AG08396 (cell line): Measurements from ENCODE around the gene LRRC47.
"Not testable (repeated sequence)": the region's sequence is repeated elsewhere in the genome, so short reads cannot be mapped to it uniquely, and the experiment has no call there.

ENCODE experiments used
- DNase-seq: peaks from one replicate; pipeline ENCODE4 v3.0.0; 2012; ENCODE audit warnings: low spot score, mixed read lengths

The LRRC47 gene

DNA sequence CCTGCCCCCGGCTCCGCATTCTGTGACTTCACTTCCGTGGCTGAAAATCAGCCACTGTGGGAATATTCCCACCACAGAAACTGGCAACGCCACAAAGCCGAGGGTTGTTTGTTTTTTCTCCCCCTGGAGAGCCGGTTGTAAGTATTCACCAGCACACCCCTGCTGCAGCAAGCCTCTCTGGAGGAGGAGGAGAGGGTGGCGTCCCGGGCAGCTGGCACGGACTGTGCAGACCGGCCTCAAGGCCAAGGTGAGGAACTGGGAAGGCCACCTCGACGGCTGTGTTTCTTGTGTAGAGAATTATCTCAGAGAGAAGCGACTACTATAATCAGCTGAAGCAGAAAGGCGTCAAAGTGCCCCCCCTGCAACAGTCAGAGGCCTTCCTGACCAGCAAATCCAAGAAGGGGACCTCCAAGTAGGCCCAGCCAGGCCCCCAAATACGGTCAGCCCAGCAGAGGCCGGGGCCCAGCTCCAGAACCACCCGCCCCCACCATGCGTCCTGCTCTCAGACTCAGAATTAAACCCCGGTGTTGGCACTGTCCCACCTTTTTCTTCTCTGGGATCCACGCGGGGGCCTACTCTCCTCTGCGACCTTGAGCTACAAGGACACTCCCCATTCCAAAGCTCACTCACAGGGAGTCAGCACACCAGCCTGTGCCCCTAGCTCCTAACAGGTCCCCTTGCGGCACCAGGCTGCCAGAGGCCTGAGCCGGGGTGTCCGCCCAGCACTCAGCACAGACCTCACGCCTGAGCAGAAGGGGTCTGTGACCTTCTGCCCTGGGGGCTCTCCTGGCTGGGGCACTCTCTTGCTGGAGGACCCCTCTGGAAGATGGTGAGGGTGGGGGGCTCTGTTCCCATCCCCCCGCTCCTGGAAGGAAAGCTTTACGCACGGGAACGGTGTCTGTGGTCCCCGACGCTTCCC lies 24.9 kb downstream of the LRRC47 start:
- no peak for DNase-seq

DNA sequence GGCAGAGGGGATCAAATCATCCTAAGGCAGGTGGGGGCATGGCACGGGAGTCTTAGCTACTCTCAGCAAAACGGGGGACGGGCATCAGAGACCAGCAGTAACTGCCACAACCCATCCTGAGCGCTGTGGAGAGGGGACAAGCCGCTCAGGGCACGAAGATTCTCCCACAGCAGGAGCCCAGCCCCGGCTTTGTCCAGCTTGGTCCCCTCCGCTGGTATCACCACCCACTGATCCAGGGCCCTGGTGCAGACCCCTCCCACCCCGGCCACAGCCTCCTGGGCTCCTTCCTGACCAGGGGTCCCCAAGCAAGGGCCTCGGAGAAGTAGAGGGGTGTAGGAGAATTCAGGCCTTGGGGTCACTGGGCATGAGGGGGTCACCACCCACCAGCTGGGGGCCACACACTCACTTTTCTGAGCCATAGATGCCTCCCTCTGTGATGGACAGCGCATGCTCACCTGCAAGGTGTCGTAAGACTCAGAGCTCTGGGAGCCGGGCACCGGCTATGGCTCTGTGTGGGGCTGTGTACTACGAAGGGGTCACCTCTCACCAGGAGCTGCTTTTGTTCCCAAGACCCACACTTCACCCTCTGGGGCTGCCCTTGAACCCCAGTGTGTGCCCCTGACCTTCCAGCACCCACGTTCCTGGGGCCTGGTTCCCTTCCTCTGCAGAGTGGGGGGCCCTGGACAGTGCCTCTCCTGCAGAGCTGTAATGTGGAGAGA lies 26.1 kb downstream of the LRRC47 start:
- DNase-seq = no peak

DNA sequence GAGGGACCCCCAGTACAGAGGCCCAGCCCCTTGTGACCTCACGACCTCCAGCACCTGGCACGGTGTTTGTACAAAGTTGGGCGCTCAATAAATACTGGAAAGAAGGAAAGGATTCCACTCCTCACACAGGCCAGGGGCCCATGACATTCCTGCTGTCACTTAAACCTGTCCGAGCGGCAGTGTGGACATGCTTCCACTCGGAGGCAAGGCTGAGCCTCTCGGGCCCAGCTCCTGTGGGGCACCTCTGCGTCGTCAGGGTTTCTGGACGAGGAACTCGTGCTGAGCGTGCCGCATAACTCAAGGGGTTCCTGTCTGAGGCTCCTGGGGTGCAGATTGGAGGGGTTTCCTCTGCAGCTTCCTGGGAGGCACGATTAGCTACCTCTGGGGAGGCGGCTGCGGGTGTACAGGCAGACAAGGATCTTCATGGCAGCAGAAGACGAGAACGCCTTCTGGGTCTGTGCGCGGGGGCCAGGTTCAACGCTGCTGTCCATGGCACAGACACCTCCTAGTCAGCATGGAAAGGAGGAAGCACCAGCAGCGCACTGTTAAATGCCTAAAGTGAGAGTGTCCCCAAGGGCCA lies 27.4 kb downstream of the LRRC47 start:
- DNase-seq = no peak

DNA sequence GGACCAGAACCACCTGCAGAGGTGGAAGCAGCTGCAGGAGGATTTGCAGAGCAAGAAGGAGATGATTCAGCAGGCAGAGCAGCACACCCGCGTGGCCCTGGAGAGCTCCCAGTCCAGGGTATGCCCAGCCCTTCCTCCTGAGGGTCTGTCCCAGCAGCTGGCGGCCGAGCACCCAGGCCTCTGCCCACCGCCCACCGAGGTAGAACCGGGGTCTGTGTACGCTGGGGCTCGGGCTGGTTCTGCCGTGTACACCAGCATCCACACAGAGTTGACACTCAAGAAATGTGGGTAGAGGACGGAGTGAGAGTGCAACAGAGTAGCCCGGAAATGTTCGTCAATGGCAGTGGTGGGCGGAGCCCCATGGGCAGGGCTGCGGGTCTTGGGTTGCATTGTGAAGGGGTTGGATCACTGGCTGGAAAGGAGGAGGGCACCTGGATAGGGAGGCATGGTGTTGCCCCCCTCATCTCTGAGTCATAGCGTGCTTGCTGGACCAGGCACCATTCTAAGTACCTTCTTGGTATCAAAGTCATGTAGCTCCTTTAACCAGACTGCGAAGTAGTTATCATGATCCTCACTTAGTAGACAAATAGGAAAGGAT lies 28.9 kb downstream of the LRRC47 start:
- no peak for DNase-seq

DNA sequence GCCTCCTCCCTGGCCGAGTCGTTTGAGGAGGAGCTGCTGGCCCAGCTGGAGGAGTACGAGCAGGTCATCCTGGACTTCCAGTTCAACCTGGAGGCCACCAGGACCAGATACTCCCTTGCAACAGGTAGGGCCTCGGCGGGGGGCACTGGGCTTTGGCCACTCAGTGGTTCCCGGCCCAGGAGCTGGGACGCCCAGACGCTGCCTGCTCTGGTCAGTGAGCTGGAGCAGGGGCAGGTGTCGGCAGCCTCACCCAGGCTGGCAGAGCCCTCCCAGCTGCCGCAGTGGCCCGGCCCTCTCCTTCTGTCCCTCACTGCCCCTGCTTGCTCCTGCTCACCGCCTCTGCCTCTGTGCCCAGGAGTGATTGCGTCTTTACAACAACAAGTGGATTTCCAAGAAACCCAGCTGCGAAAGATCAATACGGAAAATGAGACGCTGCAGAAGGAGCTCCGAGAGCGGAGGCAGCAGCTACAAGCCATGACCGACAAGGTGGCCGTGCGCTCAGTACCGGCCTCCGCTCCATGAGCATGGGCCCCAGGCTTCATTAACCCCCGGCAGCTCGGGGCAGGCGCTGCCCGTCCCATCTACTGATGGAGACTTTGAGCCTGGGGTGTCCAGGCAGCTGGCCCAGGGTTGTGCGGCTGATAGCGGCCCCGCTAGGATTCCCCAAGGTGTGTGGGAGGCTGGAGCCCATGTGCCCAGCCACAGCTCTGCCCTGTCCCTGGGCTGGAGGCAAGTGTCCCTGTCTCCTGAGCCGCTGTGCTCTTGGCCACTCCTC lies 32.8 kb downstream of the LRRC47 start:
- DNase-seq = no peak

DNA sequence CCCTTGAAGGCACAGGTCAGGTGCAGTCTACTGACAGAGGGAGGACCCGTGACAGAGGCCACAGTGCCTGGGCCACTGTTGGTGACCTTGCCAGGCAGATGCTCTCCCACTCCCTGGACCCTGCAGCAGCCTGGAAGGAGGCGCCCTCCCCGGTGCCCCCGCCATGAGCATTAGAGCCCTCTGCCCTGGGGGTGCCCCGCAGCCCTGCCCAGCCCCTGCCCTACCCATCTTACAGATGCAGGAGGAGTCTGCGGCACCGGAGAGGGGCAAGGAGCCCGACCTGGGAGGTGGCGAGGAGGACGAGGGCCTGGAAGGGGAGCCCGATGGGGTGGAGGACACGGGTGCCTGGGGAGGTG lies 33.4 kb downstream of the LRRC47 start:
- no peak for DNase-seq

DNA sequence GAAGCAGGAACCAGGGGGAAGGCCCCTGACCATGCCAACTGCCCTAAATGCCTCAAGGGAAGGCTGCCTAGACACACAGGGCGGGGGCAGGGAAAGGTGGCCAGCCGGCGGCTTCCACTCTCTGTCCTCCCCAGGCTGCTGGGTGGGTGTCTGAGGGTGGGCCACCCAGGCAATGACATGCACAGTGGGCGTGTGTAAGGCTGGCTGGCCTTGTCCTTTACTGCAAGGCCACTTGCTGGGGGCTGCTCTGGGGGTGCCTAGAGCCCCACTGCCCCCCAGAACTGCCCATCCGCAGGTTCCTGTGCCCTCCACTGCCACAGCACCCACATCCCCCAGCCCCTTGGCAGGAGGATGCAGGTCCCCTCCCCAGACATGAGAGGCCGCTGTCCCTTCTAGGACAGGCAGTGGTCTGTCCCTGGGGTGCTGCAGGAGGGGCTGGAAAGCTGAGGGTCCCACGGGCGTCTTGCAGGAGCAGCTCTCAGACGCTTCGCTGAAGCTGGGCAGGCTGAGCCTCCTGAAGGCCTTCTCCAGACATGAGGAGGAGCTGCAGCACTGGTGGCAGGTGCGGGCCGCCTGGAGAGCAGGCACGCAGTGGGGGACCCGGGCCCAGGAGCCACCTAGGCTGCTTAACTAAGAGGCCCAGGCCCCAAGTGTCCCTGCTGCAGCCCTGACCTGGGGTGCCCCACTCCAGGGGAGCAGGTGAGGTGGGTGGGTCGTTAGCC lies 34.0 kb downstream of the LRRC47 start:
- no peak for DNase-seq

DNA sequence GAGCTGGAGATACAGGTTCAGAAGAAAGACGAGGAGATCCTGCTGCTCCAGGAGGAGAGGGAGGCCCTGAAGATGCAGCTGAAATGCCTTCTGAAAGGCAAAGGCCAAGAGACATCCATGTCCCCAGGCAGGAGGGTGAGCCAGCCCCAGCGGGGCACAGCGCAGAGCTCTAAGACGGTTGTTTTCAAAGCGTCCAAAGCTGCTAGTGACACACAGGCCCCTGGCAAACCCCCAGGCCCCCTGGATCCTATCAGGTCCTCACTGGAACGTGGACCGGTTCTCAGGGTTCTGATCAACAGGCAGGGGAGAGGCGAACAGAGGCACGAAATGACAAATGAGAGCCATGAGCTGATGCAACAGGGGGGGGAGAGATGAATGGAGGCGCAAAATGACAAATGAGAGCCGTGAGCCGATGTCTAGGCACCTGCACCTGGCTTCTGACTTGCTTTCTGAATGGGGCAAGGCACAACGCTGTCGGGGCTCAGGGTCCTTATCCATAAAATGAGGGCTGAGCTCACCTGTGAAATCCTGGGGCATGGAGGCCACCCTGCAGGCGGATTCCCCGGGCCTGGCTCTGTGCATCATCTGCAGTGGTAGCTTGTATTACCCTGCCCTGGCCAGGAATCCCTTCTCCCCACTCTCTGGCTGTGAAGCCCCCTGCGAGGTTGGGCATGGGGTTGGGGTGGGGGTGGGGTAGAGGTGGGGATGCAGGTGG lies 34.8 kb downstream of the LRRC47 start:
- no peak for DNase-seq

DNA sequence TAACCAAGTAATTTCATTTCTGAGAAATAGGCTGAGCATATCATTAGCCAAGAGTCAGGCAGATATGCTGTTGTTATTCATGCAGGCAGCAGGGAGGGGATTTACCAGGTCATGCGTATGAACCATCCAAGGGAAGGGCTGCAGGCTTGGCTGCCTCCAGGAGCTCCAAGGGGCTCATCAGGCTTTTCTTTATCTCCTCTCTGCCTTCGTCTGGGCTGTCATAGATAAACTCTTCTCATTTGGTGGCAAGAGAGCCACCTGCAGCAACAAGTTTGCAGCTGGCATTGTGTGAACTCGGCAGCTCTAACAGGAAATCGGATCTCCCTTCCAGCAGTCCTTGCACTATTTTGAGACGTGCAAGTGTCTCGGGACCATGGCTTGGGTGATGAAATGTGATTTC lies 36.5 kb downstream of the LRRC47 start:
- DNase-seq = no peak

DNA sequence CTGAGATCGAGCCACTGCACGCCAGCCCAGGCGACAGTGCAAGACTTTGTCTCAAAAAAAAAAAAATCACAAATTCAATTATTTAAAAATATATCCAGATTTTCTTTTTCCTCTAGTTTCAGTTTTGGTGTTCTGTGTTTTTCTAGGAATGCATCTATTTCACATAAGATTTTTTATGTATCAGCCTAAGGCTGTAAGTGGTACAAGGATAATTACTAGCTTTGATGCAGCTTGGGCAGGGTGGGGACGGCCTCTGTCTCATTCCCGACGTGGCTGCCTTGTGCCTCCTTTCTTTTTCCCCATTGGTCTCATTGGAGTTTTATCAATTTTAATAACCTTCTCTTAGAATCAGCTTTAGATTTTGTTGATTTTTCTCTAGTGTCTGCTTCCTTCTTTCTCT lies 37.1 kb downstream of the LRRC47 start:
- DNase-seq = no peak

DNA sequence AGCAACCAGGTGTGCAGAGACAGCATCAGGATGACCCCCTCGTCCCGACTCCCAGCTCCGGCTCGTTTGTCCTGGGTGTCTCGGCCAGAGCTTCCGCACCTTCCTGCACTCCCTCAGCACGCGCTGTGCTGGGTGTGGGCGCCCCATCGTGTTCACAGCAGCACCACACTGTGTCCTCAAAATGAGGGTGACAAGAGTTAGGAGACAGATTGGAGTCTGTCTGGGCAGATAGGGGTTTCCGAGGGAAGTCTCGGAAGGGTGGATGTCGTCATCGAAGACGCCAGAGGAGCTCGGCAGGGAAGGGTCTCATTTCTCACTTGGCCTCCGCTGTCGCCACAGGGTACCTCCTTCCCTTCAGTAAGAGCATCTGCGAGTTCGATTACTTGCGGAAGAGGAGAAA lies 39.9 kb downstream of the LRRC47 start:
- no peak for DNase-seq

DNA sequence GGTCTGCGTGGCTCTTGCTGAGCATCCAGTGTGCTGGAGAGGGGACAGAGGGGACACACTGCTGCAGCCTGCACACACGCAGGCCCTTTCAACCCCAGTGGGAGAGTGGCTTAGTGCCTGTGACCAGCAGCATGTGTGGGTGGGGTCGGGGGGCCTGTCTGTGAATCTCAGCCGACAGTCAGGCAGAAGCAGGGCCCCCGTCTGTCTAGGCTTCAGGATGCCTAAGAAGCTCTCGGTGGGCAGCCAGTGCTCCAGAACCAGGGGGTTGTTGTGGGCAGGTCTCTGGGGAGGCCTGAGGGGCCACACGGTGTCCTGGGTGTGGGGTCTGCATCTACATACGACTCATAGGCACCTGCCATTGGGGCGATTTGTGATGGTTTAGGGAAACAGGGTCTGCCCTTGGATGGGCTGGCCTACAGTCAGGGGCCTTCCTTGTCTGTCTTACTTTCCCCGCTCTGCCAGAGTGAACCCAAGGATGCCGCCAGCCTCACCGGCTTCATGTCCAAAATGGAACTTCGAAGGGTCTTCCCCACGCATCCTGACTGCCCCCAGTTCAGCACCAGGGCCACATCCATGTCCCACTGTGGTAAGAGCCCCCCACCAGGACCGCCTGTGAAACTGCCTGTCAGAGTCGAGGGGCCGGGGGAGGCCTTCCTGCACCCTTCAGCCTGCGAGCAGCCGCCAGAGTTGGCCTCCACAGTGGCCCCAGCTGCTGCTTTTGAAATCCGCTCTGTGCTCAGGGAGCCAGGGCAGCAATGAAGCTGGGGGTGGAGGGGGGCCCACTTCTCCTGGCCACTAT lies 42.4 kb downstream of the LRRC47 start:
- no peak for DNase-seq

DNA sequence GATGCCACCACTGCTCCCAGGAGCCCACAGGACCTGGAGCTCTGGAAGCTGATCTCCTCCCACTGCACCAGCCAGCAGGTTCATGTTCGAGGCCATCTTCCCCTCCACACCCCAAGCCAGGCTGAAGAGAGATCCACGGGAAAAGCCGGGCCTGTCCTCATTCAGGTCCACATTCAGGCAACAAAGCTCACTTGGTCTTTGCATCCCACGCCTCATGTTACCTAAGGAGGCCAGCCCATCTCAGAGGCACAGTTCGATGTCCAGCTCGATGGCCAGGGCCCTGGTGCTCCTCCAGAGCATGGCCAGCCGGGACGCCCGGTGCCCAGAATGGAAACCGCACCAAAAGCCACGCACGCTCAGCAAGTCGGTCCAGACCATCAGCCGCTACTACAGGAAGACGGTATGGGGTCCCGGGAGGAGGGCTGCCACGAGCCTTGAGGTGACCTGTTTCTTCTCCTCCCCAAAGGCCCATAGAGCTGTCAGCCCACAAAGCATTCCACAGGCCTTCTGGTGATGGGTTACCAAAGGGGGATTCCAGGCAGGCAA lies 43.8 kb downstream of the LRRC47 start, which contains the start of gene CCDC27:
Gene CCDC27, plus strand, starts transcription at position 51 of the 546 bp plus-strand sequence. Its CDS starts 32 bp downstream, at position 83.
- DNase-seq = no peak

DNA sequence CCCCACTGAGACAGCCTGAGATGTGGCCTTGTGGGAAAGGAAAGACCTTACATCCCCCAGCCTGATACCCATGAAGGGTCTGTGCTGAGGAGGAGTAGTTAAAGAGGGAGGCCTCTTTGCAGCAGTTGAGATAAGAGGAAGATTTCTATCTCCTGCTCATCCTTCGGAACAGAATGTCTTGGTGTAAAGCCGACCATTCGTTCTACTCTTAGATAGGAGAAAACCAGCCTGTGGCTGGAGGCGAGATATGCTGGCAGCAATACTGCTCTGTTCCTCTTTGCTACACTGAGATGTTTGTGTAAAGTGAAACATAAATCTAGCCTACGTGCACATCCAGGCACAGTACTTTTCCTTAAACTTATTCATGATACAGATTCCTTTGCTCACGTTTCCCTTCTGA lies 45.6 kb downstream of the LRRC47 start:
- DNase-seq = no peak

DNA sequence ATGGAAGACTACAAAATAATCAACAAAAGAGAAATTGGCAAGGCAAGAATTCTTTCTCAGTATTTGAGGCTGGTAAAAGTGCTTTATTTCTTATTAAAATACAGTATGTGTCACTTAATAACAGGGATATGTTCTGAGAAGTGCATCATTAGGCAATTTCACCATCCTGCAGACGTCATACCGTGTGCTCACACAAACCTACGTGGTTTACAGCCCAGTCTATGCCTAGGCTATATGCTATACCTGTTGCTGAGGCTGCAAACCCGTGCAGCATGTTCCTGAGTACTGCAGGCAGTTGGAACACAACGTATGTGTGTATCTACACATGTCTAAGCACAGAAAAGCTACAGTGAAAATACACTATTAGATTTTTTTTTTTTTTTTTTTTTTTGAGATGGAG lies 46.8 kb downstream of the LRRC47 start:
- DNase-seq = no peak

DNA sequence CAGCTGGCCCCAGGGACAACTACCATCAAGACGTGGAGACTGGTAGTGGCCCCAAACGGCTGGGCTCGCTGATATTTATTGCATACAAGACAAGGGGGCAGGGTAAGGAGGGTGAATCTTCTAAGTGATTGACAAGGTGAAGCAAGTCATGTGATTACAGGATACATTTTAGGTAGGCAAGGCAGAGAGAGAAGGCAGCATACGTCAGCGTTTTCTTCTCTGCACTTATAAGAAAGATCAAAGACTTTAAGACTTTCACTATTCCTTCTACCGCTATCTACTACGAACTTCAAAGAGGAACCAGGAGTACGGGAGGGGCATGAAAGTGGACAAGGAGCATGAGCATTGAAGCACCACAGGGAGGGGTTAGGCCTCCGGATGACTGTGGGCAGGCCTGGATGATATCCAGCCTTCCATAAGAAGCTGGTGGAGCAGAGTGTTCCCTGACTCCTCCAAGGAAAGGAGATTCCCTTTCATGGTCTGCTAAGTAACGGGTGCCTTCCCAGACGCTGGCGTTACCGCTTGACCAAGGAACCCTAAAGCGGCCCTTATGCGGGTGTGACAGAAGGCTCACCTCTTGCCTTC lies 47.9 kb downstream of the LRRC47 start:
- not testable (repeated sequence) for DNase-seq

DNA sequence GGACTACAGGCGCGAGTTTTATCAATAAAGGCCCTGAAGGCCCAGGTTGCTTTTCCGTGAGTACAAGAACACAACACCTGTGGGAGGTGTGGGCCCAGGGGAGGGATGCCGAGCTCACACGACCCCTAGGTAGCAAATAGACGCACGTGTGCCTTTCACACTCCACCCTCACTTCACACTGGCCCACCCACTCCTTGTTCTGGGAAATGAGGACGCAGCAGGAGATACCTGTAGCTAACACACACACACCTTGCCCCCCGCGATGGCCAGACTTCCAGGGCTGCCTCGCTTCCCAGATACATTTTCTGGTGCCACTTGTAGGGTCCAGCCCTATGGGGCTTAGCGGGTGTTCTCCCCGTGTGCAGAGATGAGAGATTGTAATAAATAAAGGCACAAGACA lies 48.4 kb downstream of the LRRC47 start:
- no peak for DNase-seq

DNA sequence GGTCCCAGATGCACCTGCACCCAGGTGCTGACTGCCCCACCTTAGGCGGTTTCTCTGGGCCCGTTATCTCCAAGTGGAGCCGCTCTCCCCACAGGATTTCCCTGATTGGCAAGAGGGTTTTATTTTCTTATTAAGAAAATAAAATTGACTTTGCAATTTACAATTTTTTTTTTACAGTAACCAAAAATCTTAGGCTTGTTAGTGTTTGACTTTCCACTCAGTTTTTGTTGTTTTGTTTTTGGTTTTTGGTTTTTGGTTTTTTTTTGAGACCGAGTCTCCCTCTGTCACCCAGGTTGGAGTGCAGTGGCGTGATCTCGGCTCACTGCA lies 48.8 kb downstream of the LRRC47 start:
- DNase-seq = no peak
